Ishikawa (cell line): Measurements from ENCODE around the gene USP32.

Experiments used
- CEBPB ChIP-seq: IDR thresholded peaks from 2 replicates; pipeline ENCODE4 v1.6.1; 2012
- CREB1 ChIP-seq: IDR thresholded peaks from 2 replicates; pipeline ENCODE4 v1.6.1; 2012; ENCODE audit warnings: low read depth
- RAD21 ChIP-seq: IDR thresholded peaks from 2 replicates; pipeline ENCODE4 v1.6.1; 2012; ENCODE audit warnings: low read depth
- REST ChIP-seq: IDR thresholded peaks from 2 replicates; pipeline ENCODE4 v1.6.1; 2012; ENCODE audit warnings: low read depth, mild to moderate bottlenecking
- TAF1 ChIP-seq: IDR thresholded peaks from 2 replicates; pipeline ENCODE4 v1.6.1; 2012; ENCODE audit warnings: low read depth, mild to moderate bottlenecking
- USF1 ChIP-seq: IDR thresholded peaks from 2 replicates; pipeline ENCODE4 v1.6.1; 2012
- YY1 ChIP-seq: IDR thresholded peaks from 2 replicates; pipeline ENCODE4 v1.6.1; 2012; ENCODE audit warnings: low read depth
- ZBTB7A ChIP-seq: IDR thresholded peaks from 2 replicates; pipeline ENCODE4 v1.6.1; 2012; ENCODE audit warnings: low read depth

- TF ChIP-seq ZBTB7A: no peak
- TF ChIP-seq REST: no peak
- TF ChIP-seq USF1: no peak
- TF ChIP-seq RAD21: no peak
- no peak for TF ChIP-seq CEBPB
- no peak for TF ChIP-seq YY1
- TF ChIP-seq CREB1: no peak
- TF ChIP-seq TAF1: no peak
Measured at GRCh38 chr17:60318326-60318725, 73.6 kb downstream of the USP32 start.
